Non-pigmented ciliary epithelial cell (primary cell): ENCODE measurements around the gene CALB2.
A peak's percentile ranks its signal among the peaks of the same experiment; 100 is the strongest.

ENCODE experiments used
- DNase-seq: peaks from one replicate; pipeline ENCODE4 v3.0.0-alpha.2; 2010; ENCODE audit warnings: low read depth

CALB2 gene

GRCh38 chr16:71387045-71387871 is 28.7 kb downstream of the CALB2 start:
- no peak for DNase-seq

DNA sequence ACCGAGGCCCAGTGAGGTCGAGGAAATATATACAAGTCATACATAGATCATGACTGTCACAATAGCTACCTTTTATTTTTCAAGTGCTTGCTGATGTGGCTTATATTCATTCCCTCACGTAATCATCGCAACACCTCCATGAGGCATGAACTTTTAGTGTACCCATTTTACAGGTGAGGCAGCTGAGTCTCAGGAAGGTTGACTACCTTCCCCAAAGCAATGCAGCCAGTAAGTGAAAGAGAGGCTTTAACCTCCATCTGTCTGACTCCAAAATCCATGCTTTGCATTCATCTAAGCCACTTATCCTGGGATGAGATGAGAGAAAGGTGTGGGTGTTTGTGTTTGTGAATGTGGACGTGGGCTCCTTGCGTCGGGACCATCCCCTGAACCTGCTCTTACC is 30.8 kb downstream of the CALB2 start:
- DNase-seq, result no peak

DNA sequence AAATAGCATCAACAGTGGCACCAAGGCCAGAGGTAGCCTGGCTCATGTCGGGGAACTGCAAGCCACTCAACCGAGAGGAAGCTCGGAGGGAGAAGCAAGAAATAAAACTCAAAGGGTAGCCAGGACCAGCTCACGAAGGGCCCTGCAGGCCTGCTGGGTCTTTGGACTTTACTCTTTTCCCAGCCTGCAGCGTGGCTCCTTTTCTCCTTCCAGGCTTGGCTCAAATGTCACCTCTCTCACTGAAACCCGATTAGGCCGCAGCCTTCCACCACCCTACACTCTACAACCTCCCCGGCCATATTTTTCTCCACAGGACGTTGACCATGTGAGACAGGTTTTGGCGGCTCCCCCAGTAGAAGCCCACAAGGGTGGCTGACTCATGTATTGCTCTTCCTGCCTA is 38.1 kb downstream of the CALB2 start:
- DNase-seq, result no peak

- no peak for DNase-seq
These were observed 41.5 kb downstream of the CALB2 start for GRCh38 chr16:71399801-71400563.

DNA sequence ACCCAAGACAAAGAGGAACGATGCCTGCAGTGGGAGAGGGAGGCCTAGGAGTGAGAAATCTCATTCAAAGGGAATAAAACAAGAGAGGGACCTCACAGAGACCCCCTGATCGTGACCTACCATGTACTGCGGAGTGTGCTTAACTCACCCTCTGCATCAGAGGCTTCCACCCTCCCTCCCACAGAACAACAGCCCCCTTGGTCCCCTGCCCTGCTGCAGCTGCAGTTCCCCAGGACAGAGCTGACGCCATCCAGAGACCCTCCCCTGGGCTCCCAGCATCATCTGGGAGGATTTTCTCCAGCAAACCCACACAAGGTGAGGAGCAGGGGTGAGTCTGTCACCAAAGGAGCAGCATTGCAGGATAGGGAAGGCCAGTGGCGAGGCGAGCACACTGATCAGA is 43.5 kb downstream of the CALB2 start:
- no peak for DNase-seq

- DNase-seq, result no peak
These were observed 44.2 kb downstream of the CALB2 start for GRCh38 chr16:71402674-71403073.

- no peak for DNase-seq
These were observed 45.8 kb downstream of the CALB2 start for GRCh38 chr16:71404364-71404763.

GRCh38 chr16:71406316-71406715 is 47.8 kb downstream of the CALB2 start:
- DNase-seq, result no peak

DNA sequence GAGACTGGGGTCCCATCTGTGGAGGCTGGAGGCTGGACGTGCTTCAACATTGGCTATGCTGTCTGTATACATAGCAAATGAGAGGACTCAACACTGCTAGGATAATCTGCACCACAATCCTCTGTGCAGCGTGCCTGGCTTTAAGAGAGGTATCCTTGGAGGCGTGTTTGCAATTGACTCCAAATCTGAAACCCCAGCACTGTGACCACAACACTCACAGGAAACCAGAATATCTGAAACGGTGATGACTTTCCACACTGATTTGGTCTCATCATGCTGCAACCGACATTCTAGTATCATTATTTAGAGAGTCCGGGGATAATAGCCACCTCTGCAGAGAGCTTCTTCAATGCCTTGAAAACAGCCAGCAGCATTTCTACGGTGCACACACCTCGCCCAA is 48.2 kb downstream of the CALB2 start:
- DNase-seq, result no peak

- DNase-seq, result no peak
These were observed 49.2 kb downstream of the CALB2 start for GRCh38 chr16:71407731-71408130.

DNA sequence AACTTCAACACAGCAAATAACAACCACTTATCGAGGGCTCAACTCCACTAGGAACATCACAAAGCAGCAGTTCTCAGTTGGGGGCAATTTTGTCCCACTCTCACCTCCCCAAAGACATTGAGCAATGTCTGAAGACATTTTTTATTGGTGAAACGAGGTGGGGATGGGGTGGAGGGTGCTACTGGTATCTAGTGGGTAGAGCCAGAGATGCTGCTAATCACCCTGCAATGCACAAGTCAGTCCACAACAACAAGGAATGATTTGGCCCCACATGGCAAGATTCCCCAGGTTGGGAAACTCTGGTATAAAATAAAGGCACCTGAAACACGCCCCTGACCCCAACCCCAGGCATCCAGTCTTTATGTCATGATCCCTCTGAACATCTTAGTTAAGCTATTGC is 50.0 kb downstream of the CALB2 start:
- DNase-seq, result no peak

DNA sequence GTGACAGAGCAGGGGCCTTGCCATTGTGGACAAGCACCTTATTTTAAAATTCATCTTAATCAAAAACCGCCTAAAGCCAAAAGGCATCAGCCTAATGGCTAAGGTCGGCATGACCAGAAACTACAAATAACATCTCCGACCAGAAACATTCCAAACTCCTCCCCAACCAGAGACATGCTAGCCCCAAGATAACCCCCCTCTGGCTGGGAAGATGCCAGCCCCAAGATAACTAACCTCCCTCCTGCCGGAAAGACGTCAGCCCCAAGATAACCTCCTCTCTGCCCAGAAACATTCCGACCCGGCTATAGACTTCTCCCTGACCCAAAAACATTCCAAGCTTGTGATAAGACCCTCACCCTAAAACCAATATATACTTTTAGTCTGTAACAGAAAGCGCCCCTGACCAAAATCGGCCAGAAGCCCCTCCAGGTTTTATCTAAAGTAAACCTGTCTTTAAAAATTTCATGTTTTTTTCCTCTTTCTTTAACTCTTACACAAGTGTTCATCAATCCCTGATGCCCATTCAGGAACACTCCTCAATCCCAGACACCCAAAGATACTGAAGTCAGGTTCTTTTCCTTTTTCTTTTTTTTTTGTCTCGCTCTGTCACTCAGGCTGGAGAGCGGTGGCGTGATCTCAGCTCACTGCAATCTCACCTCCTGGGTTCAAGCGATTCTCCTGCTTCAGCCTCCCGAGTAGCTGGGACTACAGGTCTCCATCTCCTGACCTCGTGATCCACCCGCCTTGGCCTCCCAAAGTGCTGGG is 50.7 kb downstream of the CALB2 start:
- DNase-seq, result no peak

DNA sequence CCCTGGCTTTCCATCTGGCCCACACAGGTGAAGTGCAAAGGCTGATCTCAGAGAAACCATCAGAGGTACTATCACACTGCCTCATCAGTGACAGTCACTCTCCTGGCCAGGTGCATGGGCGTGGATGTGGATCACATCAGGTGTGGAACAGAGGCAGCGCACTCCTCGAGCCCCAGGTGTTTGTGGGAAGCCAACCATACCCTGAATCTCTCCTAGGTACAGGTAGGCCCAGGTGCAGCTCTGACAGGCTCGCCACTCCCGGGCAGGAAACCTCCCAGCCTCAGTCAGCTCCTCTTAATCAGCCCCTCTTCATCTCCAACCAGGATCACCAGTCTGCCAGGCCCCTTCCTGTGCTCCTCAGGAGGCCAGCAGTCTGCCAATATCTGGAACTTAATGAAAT is 51.6 kb downstream of the CALB2 start:
- no peak for DNase-seq

- peak; percentile 26 for DNase-seq
These were observed 54.0 kb downstream of the CALB2 start for GRCh38 chr16:71412270-71413160.

- DNase-seq, result no peak
These were observed 54.8 kb downstream of the CALB2 start for GRCh38 chr16:71413341-71413740.

DNA sequence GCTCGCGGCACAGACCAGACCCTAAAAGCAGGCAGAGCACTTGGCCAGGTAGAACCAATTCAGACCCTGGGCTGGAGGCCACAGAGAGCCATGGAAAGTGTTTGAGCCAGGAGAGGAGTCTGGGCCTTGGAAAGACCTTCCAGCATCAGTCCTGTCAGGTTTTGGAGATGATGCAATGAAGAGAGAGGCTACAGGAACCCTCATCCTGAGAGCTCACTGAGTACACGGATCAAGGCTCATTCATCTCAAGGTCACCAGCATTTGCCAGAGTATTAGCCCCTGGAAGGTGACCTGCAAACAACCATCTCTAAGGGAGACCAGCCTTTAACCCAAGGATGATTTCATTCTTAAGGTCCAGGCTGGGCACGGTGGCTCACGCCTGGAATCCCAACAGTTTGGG is 55.5 kb downstream of the CALB2 start:
- DNase-seq, result no peak

- no peak for DNase-seq
These were observed 63.4 kb downstream of the CALB2 start for GRCh38 chr16:71421911-71422310.

- no peak for DNase-seq
These were observed 64.5 kb downstream of the CALB2 start for GRCh38 chr16:71423016-71423415.

DNA sequence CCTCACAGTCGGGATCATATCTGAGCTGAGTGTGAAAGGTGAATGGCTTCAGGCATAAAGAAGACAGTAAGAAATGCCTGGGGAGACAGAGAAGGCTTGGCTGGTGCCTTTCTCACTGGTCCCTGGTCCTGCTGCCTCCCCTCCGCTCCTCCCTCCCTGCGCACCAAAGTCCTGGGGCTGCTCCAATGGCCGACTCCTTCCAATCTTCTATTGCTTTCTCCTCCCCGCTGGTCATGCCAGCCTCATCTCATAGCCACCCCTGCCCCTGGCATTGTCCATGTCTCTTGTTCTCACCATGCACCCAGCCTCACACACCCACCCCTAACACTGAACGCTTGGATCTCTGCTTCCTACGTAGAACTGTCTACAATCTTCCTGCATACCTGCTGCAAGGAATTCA is 65.3 kb downstream of the CALB2 start:
- DNase-seq, result no peak

- DNase-seq, result no peak
These were observed 66.1 kb downstream of the CALB2 start for GRCh38 chr16:71424626-71425025.

GRCh38 chr16:71425746-71426068 is 67.2 kb downstream of the CALB2 start:
- DNase-seq, result no peak
